Panc1 (cell line): ENCODE measurements around the gene ZSWIM7.

ENCODE experiments used
- POLR2AphosphoS5 ChIP-seq: IDR thresholded peaks from 2 replicates; pipeline ENCODE4 v1.6.1; 2012; ENCODE audit warnings: mild to moderate bottlenecking, low read depth, low read length, moderate library complexity
- SIN3A ChIP-seq: IDR thresholded peaks from 2 replicates; pipeline ENCODE4 v1.6.1; 2012; ENCODE audit warnings: low read depth, mild to moderate bottlenecking, low read length, moderate library complexity, borderline replicate concordance; ENCODE audit not compliant: insufficient read depth
- TCF7L2 ChIP-seq: IDR thresholded peaks from 2 replicates; pipeline ENCODE4 v1.6.1; 2011; ENCODE audit warnings: mild to moderate bottlenecking, low read depth, low read length, inconsistent platforms
- TF ChIP-seq, protein P1 (sequence below): fragments of 450-650 bp; IDR thresholded peaks from 2 replicates; pipeline ENCODE4 v1.5.1; 2017; ENCODE audit warnings: mild to moderate bottlenecking
- TF ChIP-seq, protein P2 (sequence below), 2 experiments: IDR thresholded peaks; 2 replicates each; pipeline ENCODE4 v1.6.1; 2011 to 2012; ENCODE audit warnings: low read depth in 2 of 2, control low read depth in 1 of 2, low read length in 1 of 2, mild to moderate bottlenecking in 1 of 2, moderate library complexity in 1 of 2; ENCODE audit not compliant: insufficient read depth in 1 of 2

DNA sequence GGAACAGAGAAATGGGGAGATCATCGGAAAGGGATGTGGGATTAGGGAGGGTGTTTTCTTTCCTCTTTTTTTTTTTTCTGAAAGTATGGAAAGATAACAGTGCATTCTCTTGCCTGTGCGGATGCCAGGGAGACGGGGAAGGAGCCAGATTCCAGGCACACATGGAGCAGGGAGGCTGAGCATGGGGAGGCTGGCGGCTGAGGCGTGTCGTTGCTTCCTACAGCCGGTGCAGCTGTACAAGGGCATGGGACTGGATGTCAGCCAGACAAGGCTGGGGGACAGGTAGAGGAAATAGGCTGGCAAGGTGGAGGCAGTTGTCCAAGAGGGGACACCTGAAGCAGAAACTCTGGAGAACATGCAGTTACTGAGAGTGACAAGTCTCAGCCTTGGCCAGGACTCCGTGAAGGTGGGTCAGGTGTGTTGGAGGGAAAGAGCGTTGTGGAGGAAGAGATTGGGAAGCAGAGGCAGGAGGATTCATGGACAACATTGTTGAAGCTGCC is 71.2 kb downstream of the ZSWIM7 start:
- TF ChIP-seq, protein P1, sequence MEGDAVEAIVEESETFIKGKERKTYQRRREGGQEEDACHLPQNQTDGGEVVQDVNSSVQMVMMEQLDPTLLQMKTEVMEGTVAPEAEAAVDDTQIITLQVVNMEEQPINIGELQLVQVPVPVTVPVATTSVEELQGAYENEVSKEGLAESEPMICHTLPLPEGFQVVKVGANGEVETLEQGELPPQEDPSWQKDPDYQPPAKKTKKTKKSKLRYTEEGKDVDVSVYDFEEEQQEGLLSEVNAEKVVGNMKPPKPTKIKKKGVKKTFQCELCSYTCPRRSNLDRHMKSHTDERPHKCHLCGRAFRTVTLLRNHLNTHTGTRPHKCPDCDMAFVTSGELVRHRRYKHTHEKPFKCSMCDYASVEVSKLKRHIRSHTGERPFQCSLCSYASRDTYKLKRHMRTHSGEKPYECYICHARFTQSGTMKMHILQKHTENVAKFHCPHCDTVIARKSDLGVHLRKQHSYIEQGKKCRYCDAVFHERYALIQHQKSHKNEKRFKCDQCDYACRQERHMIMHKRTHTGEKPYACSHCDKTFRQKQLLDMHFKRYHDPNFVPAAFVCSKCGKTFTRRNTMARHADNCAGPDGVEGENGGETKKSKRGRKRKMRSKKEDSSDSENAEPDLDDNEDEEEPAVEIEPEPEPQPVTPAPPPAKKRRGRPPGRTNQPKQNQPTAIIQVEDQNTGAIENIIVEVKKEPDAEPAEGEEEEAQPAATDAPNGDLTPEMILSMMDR, result no peak
- TF ChIP-seq POLR2AphosphoS5, result no peak
- TF ChIP-seq, protein P2, sequence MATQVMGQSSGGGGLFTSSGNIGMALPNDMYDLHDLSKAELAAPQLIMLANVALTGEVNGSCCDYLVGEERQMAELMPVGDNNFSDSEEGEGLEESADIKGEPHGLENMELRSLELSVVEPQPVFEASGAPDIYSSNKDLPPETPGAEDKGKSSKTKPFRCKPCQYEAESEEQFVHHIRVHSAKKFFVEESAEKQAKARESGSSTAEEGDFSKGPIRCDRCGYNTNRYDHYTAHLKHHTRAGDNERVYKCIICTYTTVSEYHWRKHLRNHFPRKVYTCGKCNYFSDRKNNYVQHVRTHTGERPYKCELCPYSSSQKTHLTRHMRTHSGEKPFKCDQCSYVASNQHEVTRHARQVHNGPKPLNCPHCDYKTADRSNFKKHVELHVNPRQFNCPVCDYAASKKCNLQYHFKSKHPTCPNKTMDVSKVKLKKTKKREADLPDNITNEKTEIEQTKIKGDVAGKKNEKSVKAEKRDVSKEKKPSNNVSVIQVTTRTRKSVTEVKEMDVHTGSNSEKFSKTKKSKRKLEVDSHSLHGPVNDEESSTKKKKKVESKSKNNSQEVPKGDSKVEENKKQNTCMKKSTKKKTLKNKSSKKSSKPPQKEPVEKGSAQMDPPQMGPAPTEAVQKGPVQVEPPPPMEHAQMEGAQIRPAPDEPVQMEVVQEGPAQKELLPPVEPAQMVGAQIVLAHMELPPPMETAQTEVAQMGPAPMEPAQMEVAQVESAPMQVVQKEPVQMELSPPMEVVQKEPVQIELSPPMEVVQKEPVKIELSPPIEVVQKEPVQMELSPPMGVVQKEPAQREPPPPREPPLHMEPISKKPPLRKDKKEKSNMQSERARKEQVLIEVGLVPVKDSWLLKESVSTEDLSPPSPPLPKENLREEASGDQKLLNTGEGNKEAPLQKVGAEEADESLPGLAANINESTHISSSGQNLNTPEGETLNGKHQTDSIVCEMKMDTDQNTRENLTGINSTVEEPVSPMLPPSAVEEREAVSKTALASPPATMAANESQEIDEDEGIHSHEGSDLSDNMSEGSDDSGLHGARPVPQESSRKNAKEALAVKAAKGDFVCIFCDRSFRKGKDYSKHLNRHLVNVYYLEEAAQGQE (IDR thresholded peaks at IDR 0.05; ENCODE audit: insufficient read depth in 1 of 2, low read depth in 2 of 2, low read length in 1 of 2), result no peak
- TF ChIP-seq TCF7L2, result no peak
- TF ChIP-seq SIN3A, result no peak
